OCI-LY7 (cell line): ENCODE data around the gene PLA2G4B. TPM values are rescaled to one million over a fixed set of nuclear protein-coding genes. Genes with fewer than 3 reads are reported as not detected.

Experiments used
- BruUV-seq: library from RNA; stranded (reverse); fragments of 400-500 nt; replicated peaks from 2 replicates; lab custom pipeline; 2021; lab: Mats Ljungman, UMichigan
- CTCF ChIA-PET: fragments of 300-600 bp; sonication (Branson Sonifier 250); formaldehyde crosslinking; loops from one replicate; lab custom pipeline; 2022; ENCODE audit warnings: antibody characterized with exemption; ENCODE audit not compliant: unreplicated experiment; lab: Charles Lee
- POLR2A ChIA-PET: fragments of 300-600 bp; sonication (Branson Sonifier 250); formaldehyde crosslinking; loops from one replicate; lab custom pipeline; 2022; ENCODE audit warnings: antibody characterized with exemption; lab: Charles Lee
- DNase-seq: peaks from one replicate; pipeline ENCODE4 v3.0.0-alpha.2; 2015; ENCODE audit warnings: low spot score
- H2AFZ ChIP-seq: fragments of 200-600 bp; sonication (generic), shearing (Covaris generic); 2 replicates; pipeline ENCODE4 v1.6.1; 2014; ENCODE audit warnings: mild to moderate bottlenecking, antibody characterized with exemption, low read length, moderate library complexity
- H3K27ac ChIP-seq: fragments of 200-600 bp; sonication (generic); 2 replicates; pipeline ENCODE4 v1.5.1; 2014; ENCODE audit warnings: mixed run types, low read depth, mild to moderate bottlenecking, moderate library complexity, low read length, inconsistent platforms; ENCODE audit not compliant: poor library complexity, severe bottlenecking
- H3K36me3 ChIP-seq: fragments of 200-600 bp; sonication (generic); 2 replicates; pipeline ENCODE4 v1.6.1; 2014; ENCODE audit warnings: mild to moderate bottlenecking, antibody characterized with exemption, low read length, moderate library complexity, mixed read lengths; ENCODE audit not compliant: insufficient read depth
- H3K4me1 ChIP-seq: fragments of 200-600 bp; sonication (generic); 2 replicates; pipeline ENCODE4 v1.5.1; 2014; ENCODE audit warnings: mild to moderate bottlenecking, low read length; ENCODE audit not compliant: insufficient read depth, poor library complexity, severe bottlenecking
- H3K4me2 ChIP-seq: fragments of 200-600 bp; sonication (generic); 2 replicates; pipeline ENCODE4 v1.6.1; 2014; ENCODE audit warnings: mild to moderate bottlenecking, low read length
- H3K4me3 ChIP-seq: fragments of 200-600 bp; sonication (generic); 2 replicates; pipeline ENCODE4 v1.5.1; 2014; ENCODE audit warnings: mild to moderate bottlenecking, low read depth, low read length; ENCODE audit not compliant: poor library complexity, severe bottlenecking
- H3K79me2 ChIP-seq: fragments of 200-600 bp; sonication (generic); 2 replicates; pipeline ENCODE4 v1.6.1; 2016; ENCODE audit warnings: low read depth, mild to moderate bottlenecking, low read length, moderate library complexity, mixed read lengths; ENCODE audit not compliant: insufficient read depth
- H3K9me2 ChIP-seq: fragments of 200-600 bp; sonication (generic); 2 replicates; pipeline ENCODE4 v1.6.1; 2016; ENCODE audit warnings: mild to moderate bottlenecking, low read length, mixed read lengths; ENCODE audit not compliant: insufficient read depth
- H3K9me3 ChIP-seq: fragments of 200-600 bp; sonication (generic); 2 replicates; pipeline ENCODE4 v1.6.1; 2014; ENCODE audit warnings: mild to moderate bottlenecking, mixed run types, low read length, mixed read lengths
- H4K20me1 ChIP-seq: fragments of 200-600 bp; sonication (generic); 2 replicates; pipeline ENCODE4 v1.6.1; 2014; ENCODE audit warnings: mild to moderate bottlenecking, antibody characterized with exemption, low read length, moderate library complexity, mixed read lengths; ENCODE audit not compliant: insufficient read depth
- EZH2phosphoT487 ChIP-seq: fragments of 200-600 bp; sonication (generic); IDR thresholded peaks from 2 replicates; pipeline ENCODE4 v1.6.1; 2018; ENCODE audit warnings: low read depth, borderline replicate concordance, mild to moderate bottlenecking, mixed run types, antibody characterized with exemption, low read length, moderate library complexity, mixed read lengths
- intact Hi-C: fragments of 100-400 bp; cut with micrococcal nuclease; formaldehyde crosslinking; loops from one replicate; pipeline ENCODE4 v1.10.0; 2022; ENCODE audit not compliant: unreplicated experiment
- total RNA-seq, 2 experiments: library from RNA; depleted of rRNA in 1 of 2; stranded (reverse); fragments of >200 nt in 1 of 2; shearing (Covaris generic) in 1 of 2; gene quantifications; 2 replicates each; pipeline ENCODE4 v1.2.3, GENCODE V29; 2014 to 2022
- TF ChIP-seq, protein P1 (sequence below): fragments of 200-600 bp; sonication (generic); conservative IDR thresholded peaks from 2 replicates; pipeline ENCODE4 v1.5.1; 2014; ENCODE audit warnings: mild to moderate bottlenecking, antibody characterized with exemption, low read length, moderate library complexity, mixed read lengths

Gene PLA2G4B
- total RNA-seq, 2 experiments from 2014 or later, result 9.5 to 11.1 TPM

DNA sequence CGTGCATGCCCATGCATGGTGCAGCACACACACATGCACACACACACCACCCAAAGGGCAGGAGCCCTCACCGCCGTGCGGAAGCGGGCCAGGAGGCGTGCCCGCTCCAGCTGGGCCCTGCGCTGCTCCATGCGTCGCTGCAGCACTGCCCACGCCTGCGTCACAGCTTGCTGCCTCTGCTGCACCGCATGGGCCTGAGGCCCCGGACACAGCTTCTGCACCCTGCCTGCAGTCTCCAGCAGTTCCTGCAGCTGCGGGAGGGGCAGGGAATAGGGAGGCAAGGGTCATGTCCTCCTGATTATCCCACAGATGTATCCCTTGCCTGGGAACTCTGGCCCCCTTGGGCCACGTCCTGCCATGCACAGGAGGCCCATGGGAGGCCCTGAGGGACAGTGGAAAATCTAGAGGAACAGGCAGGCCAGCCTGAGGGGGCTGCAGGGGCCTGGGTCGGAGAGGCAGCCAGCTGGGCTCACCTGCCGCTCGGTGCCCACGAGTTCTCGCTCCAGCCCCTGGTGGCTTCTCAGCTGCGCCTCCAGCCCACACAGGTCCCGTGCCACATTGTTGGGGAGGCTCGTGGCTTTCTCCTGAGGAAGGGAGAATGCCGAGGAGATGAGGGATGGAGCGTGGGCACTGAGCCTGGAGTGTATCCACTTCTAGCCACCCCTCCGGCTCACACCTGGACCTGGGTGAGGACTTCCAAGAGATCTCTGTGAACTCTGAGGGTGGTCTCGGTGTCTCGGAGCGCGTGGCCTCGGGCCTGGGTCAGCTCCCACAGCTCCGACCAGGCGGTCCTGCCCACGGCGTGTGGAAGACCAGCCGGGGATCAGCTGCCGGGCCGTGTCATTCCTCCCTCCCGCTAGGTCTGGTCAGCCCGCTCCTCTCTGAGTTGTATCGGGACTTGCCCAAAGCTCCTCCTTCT lies 31.4 kb downstream of the PLA2G4B start:
- no peak overlapping the region for H3K27ac ChIP-seq
- no peaks in the 10 kb centered on the region for H3K79me2 ChIP-seq
- H3K36me3 ChIP-seq, result no peaks in the 10 kb centered on the region
- H3K9me3 ChIP-seq, result no peaks in the 10 kb centered on the region
- no peaks in the 10 kb centered on the region for H3K9me2 ChIP-seq
- BruUV-seq, result no TSS peak
- TF ChIP-seq EZH2phosphoT487, result no peak
- TF ChIP-seq, protein P1, sequence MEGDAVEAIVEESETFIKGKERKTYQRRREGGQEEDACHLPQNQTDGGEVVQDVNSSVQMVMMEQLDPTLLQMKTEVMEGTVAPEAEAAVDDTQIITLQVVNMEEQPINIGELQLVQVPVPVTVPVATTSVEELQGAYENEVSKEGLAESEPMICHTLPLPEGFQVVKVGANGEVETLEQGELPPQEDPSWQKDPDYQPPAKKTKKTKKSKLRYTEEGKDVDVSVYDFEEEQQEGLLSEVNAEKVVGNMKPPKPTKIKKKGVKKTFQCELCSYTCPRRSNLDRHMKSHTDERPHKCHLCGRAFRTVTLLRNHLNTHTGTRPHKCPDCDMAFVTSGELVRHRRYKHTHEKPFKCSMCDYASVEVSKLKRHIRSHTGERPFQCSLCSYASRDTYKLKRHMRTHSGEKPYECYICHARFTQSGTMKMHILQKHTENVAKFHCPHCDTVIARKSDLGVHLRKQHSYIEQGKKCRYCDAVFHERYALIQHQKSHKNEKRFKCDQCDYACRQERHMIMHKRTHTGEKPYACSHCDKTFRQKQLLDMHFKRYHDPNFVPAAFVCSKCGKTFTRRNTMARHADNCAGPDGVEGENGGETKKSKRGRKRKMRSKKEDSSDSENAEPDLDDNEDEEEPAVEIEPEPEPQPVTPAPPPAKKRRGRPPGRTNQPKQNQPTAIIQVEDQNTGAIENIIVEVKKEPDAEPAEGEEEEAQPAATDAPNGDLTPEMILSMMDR, result no peak
- POLR2A ChIA-PET, result no interaction called here
- H4K20me1 ChIP-seq, result no peaks in the 10 kb centered on the region
- CTCF ChIA-PET, result no interaction called here
- H3K4me1 ChIP-seq, result no peaks in the 10 kb centered on the region
- intact Hi-C loops, result no loop called here
- no peak overlapping the region for H2AFZ ChIP-seq
- DNase-seq, result no peak
- H3K4me3 ChIP-seq, result no peak overlapping the region
- H3K4me2 ChIP-seq, result no peak overlapping the region

- no peak overlapping the region for H3K4me3 ChIP-seq
- no peak overlapping the region for H2AFZ ChIP-seq
- no peaks in the 10 kb centered on the region for H3K4me1 ChIP-seq
- no peak overlapping the region for H3K27ac ChIP-seq
- POLR2A ChIA-PET, result no interaction called here
- TF ChIP-seq, protein P1, result no peak
- TF ChIP-seq EZH2phosphoT487, result no peak
- H3K79me2 ChIP-seq, result no peaks in the 10 kb centered on the region
- no peaks in the 10 kb centered on the region for H3K36me3 ChIP-seq
- no peaks in the 10 kb centered on the region for H3K9me2 ChIP-seq
- CTCF ChIA-PET, result no interaction called here
- DNase-seq, result no peak
- no peaks in the 10 kb centered on the region for H4K20me1 ChIP-seq
- intact Hi-C loops, result no loop called here
- no peak overlapping the region for H3K4me2 ChIP-seq
- no TSS peak for BruUV-seq
- no peaks in the 10 kb centered on the region for H3K9me3 ChIP-seq
Measured at GRCh38 chr15:41870689-41871081, 32.0 kb downstream of the PLA2G4B start.
